Endothelial cell (in vitro differentiated cells): ENCODE data around the gene SCAPER. TPM values are rescaled to one million over a fixed set of nuclear protein-coding genes. Genes with fewer than 3 reads are reported as not detected.

ENCODE experiments used
- DNase-seq: peaks from one replicate; pipeline ENCODE4 v3.0.0; 2021; ENCODE audit warnings: low spot score
- H3K27ac Mint-ChIP-seq: one replicate; pipeline ENCODE4 v1.8.0; 2021; ENCODE audit warnings: mixed read lengths, inconsistent platforms; ENCODE audit not compliant: unreplicated experiment
- H3K27me3 Mint-ChIP-seq: one replicate; pipeline ENCODE4 v1.8.0; 2021; ENCODE audit warnings: mild to moderate bottlenecking, moderate library complexity, mixed read lengths, inconsistent platforms; ENCODE audit not compliant: unreplicated experiment
- H3K36me3 Mint-ChIP-seq: one replicate; pipeline ENCODE4 v1.8.0; 2021; ENCODE audit warnings: mild to moderate bottlenecking, low read depth, mixed read lengths, inconsistent platforms; ENCODE audit not compliant: unreplicated experiment
- H3K4me1 Mint-ChIP-seq: one replicate; pipeline ENCODE4 v1.8.0; 2021; ENCODE audit warnings: mild to moderate bottlenecking, mixed read lengths, inconsistent platforms; ENCODE audit not compliant: unreplicated experiment
- H3K4me3 Mint-ChIP-seq: one replicate; pipeline ENCODE4 v1.8.0; 2021; ENCODE audit warnings: mild to moderate bottlenecking, mixed read lengths, inconsistent platforms; ENCODE audit not compliant: unreplicated experiment
- H3K9me3 Mint-ChIP-seq: one replicate; pipeline ENCODE4 v1.8.0; 2021; ENCODE audit warnings: mixed read lengths, inconsistent platforms; ENCODE audit not compliant: unreplicated experiment
- total RNA-seq: library from RNA; stranded (reverse); fragmentation: NEBNext Ultra II Directional; extraction: Animal tissue kit (Norgen Biotek cat#: 25700); gene quantifications from one replicate; pipeline ENCODE4 v1.2.1, GENCODE V29; 2021; ENCODE audit not compliant: unreplicated experiment
- TF ChIP-seq, protein P1 (sequence below): fragments of 200-600 bp; sonication (generic); IDR thresholded peaks from one replicate; pipeline ENCODE4 v1.5.0; 2021; ENCODE audit warnings: antibody characterized with exemption; ENCODE audit not compliant: unreplicated experiment

Gene SCAPER
- total RNA-seq, 1 donor from 2014 or later, result 18.1 TPM

DNA sequence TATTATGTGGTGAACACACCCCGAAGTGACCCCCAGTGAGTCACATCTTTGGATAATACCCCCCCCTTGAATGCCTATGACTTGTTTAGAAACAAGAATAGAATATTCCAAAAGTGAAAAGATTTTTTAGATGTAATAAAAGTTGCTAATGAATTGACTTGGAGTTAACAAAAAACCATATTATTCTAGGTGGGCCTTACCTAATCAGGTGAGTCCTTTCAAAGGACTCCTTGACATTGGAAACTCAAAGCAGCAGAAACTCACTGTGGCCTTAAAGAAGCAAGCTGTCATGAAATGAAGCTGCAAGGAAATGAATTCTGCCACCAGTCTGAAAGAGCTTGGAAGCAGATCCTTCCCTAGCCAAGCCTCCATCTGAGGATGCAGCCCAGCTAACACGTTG lies 579.4 kb downstream of the SCAPER start:
- no peak for DNase-seq
- H3K4me3 Mint-ChIP-seq, result no peak overlapping the region
- H3K36me3 Mint-ChIP-seq, result no peaks in the 10 kb centered on the region
- H3K4me1 Mint-ChIP-seq, result no peaks in the 10 kb centered on the region
- H3K27ac Mint-ChIP-seq, result no peak overlapping the region
- H3K9me3 Mint-ChIP-seq, result no peaks in the 10 kb centered on the region
- H3K27me3 Mint-ChIP-seq, result peaks cover 3% of the 10 kb centered on the region
- TF ChIP-seq, protein P1, sequence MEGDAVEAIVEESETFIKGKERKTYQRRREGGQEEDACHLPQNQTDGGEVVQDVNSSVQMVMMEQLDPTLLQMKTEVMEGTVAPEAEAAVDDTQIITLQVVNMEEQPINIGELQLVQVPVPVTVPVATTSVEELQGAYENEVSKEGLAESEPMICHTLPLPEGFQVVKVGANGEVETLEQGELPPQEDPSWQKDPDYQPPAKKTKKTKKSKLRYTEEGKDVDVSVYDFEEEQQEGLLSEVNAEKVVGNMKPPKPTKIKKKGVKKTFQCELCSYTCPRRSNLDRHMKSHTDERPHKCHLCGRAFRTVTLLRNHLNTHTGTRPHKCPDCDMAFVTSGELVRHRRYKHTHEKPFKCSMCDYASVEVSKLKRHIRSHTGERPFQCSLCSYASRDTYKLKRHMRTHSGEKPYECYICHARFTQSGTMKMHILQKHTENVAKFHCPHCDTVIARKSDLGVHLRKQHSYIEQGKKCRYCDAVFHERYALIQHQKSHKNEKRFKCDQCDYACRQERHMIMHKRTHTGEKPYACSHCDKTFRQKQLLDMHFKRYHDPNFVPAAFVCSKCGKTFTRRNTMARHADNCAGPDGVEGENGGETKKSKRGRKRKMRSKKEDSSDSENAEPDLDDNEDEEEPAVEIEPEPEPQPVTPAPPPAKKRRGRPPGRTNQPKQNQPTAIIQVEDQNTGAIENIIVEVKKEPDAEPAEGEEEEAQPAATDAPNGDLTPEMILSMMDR, result no peak

DNA sequence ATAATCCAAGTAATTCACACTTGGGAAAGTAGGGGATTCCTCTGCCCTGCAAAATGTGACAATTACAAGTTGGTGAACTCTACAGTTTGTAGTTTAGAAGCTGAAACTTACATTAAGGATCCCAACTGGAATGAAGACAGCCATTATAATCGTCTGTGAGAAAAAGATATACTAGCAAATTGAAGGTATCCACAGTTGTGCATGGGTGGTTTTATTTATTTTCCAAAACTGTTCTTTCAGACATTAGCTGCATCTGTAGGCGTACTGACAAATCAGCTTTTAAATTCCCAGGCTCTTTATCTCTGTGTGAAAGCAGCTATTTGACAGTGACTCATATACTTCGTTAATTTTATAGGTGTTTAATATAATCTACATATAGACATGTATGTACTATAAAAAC lies 581.1 kb downstream of the SCAPER start:
- no peak overlapping the region for H3K27ac Mint-ChIP-seq
- no peak overlapping the region for H3K4me3 Mint-ChIP-seq
- no peaks in the 10 kb centered on the region for H3K4me1 Mint-ChIP-seq
- H3K36me3 Mint-ChIP-seq, result no peaks in the 10 kb centered on the region
- H3K9me3 Mint-ChIP-seq, result no peaks in the 10 kb centered on the region
- peaks cover 5% of the 10 kb centered on the region for H3K27me3 Mint-ChIP-seq
- DNase-seq, result no peak
- TF ChIP-seq, protein P1, result no peak

- Mint-ChIP-seq H3K27ac (no peak overlapping the region), H3K9me3 (no peaks in the 10 kb centered on the region), H3K27me3 (peaks cover 5% of the 10 kb centered on the region), H3K36me3 (no peaks in the 10 kb centered on the region), H3K4me3 (no peak overlapping the region), H3K4me1 (no peaks in the 10 kb centered on the region)
- DNase-seq, result no peak
- TF ChIP-seq, protein P1, result no peak
Measured at GRCh38 chr15:76321602-76322001, 583.5 kb downstream of the SCAPER start.

GRCh38 chr15:76321171-76321570 lies 584.0 kb downstream of the SCAPER start:
- no peaks in the 10 kb centered on the region for H3K4me1 Mint-ChIP-seq
- no peaks in the 10 kb centered on the region for H3K9me3 Mint-ChIP-seq
- H3K4me3 Mint-ChIP-seq, result no peak overlapping the region
- TF ChIP-seq, protein P1, result no peak
- peaks cover 5% of the 10 kb centered on the region for H3K27me3 Mint-ChIP-seq
- no peak overlapping the region for H3K27ac Mint-ChIP-seq
- no peaks in the 10 kb centered on the region for H3K36me3 Mint-ChIP-seq
- no peak for DNase-seq

GRCh38 chr15:76320012-76320411 lies 585.1 kb downstream of the SCAPER start:
- TF ChIP-seq, protein P1, result no peak
- DNase-seq, result no peak
- H3K36me3 Mint-ChIP-seq, result no peaks in the 10 kb centered on the region
- no peak overlapping the region for H3K4me3 Mint-ChIP-seq
- no peaks in the 10 kb centered on the region for H3K9me3 Mint-ChIP-seq
- H3K27ac Mint-ChIP-seq, result no peak overlapping the region
- H3K27me3 Mint-ChIP-seq, result peaks cover 5% of the 10 kb centered on the region
- H3K4me1 Mint-ChIP-seq, result no peaks in the 10 kb centered on the region
